HG03565 (cell line): ENCODE data around the gene NEK10.
"Not testable (repeated sequence)": the region's sequence is repeated elsewhere in the genome, so short reads cannot be mapped to it uniquely, and the experiment has no call there.

ENCODE experiments used
- ATAC-seq: cut with Tn5 transposase; IDR thresholded peaks from one replicate; pipeline ENCODE4 v1.9.1; 2021; ENCODE audit warnings: mild to moderate bottlenecking, moderate library complexity; ENCODE audit not compliant: unreplicated experiment

The NEK10 gene

DNA sequence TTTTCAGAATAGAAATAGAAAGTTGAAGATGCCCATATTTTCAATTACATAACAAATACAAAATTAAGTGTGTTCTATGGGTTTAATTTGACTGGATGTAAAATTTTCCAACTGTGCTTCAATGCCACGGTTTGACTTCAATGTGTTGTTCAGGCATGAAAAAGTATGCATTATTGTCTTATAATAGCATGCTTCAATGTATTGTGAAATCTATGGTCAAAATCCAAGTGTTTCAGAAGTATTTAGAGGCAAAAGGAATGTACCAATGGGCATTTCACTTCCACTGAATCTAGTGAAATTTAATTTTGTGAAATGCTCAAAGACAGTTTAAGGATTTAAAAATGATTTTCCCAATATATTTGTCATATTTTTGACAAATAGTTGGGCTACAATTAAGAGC, 16.0 kb downstream of the NEK10 start:
- ATAC-seq = no peak

- ATAC-seq = no peak
Measured at GRCh38 chr3:27352047-27352446, 17.1 kb downstream of the NEK10 start.

- ATAC-seq = peak; percentile 60
Measured at GRCh38 chr3:27349832-27350231, 19.4 kb downstream of the NEK10 start.

DNA sequence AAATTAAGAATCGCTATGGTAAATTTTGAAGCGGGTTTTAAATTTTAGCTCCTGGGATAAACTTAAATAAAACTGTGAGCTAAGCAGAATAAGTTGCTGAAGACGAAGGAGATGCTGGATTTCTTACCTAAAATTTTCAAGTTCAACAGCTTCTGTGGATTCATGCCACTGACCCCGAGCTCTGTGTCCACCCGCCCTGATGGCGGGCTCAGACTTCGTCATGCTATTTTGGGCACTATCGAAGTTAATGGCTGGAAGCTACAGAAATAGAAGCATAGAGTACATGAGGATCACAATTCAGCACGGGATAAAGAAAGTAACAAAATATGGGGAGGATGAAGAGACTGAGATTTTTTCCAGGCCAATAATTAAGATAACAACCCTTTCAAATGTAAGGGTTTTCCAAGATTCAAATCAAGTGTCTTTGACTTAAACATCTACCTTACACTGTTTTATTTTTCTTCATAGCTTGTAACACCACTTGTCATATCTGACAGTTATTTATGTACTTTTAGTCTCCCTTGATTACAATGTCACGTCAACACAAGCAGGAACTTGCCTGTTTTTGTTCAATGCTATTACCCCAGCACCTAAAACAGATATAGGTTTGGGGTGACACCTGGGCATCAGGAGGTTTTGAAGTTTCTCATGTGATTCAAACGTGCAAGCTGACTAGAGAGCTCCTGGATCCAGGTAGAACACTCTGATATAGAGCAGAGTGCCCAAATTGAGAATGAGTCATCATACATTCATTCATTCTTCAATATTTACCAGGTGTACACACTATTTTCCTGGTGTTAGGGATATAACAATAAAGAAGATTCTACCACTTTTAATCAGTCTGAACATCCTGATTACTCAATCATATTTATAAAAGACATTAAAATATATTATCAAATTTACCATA, 23.0 kb downstream of the NEK10 start:
- ATAC-seq = no peak

DNA sequence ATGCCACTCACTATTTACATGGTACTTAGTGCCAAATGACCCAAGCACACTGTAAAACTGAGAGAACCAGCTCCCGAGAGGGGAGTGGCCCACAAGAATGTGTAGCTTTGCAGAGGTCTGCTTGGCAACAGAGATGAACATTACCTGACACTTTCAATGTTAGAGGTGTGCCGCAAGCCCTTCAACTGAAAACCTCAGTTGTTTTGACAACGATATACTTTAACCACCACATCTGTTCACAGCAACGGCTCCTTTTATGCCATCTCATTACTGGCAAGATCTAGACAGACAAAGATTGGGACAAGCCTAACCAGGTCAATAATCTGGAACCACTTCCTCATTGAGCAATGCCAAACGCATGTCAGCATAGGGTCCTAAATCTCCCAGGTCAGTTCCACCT, 23.7 kb downstream of the NEK10 start:
- ATAC-seq = no peak

DNA sequence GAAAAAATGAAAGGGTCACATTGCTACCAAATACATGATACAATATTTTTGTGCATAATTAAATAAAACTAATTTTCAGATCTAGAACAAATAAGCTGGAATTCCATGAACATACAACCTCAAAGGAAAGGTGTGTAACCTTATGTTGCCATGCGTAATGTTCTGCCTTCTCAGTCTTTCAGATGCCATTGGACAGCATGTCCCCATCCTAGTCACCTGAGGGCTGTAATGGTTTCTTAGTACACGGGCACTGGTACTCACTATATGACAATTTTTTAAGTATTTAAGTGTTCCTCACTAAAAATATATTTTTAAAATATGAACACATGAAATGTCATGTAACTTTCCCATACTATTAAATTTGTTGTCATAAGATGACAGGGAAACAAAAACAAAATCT, 24.1 kb downstream of the NEK10 start:
- ATAC-seq = no peak

GRCh38 chr3:27344192-27344591, 25.0 kb downstream of the NEK10 start:
- no peak for ATAC-seq

DNA sequence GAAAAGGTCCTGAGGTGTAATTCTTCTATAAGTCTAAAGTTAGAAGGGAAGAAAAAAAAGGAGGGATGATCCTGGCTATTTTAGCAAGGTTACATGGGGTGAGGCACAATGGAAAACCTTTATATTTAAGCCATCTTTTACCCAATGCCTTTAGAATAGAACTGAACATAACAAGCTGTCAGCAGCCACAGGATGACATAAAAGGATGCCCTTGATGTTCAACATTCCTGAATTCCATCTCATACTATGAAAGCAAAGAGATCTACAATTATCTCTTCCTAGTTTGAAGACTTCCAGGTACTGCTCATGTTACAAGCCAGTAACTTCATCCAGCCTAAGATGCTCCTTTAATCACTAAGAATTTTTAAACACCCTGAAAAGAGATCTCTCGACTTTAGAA, 26.9 kb downstream of the NEK10 start:
- ATAC-seq = no peak

GRCh38 chr3:27340534-27340933, 28.6 kb downstream of the NEK10 start:
- ATAC-seq = peak; percentile 72

DNA sequence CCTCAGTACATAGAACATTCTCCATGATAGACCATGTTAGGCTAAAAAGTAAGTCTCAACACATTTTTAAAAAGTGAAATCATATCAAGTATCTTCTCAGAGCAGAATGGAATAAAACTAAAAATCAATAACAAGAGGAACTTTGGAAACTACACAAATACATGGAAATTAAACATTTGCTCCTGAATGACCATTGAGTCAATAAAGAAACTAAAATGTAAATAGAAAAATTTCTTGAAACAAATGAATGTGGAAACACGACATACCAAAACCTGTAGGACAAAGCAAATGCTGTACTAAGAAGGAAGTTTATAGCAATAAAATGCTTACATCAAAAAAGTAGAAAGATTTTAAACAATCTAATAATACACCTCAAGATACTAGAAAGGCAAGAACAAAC, 33.6 kb downstream of the NEK10 start:
- ATAC-seq = no peak

GRCh38 chr3:27333843-27334242, 35.3 kb downstream of the NEK10 start:
- no peak for ATAC-seq

GRCh38 chr3:27328982-27329762, 40.0 kb downstream of the NEK10 start:
- not testable (repeated sequence) for ATAC-seq

DNA sequence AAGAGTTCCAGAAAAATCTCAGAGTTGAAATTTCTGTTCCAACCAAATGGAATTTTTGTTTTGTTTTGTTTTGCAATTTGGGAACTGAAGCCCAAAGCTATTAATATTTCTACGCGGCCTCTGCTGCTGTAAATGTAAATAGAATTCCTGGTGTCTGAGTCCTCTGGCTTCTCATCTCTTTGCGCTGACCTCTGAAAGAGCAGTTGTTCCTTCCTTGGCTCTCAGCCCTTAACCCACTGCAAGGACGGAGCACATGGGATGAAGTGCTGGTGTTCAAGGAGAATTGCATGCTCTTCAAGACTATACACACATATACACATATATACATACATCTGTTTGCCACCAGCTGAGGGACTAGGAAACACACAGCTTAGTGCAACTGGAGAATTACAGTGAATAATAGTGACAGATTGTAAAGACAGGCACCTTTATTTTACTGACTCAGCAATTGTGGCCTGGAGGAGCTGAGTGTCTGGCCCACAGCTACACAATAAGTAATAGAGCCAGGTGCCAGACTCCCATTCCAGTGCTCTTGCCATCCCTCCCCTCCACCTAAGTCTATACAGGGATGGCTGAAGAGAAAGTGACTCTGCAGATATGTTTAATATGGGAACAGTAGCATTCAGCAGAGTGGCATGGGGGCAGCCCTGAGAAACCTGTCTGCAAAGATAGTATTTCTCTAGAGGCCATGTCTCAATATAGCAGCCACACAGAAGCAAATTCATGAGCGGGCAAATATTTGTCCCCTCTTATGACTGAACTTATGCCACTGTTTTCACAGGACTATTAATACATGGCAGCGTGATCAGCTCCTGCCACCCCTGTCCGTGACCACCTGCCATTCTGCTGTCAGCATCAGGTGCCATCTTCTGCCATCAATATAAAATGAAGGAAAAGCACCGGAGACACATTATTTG, 42.3 kb downstream of the NEK10 start:
- no peak for ATAC-seq

DNA sequence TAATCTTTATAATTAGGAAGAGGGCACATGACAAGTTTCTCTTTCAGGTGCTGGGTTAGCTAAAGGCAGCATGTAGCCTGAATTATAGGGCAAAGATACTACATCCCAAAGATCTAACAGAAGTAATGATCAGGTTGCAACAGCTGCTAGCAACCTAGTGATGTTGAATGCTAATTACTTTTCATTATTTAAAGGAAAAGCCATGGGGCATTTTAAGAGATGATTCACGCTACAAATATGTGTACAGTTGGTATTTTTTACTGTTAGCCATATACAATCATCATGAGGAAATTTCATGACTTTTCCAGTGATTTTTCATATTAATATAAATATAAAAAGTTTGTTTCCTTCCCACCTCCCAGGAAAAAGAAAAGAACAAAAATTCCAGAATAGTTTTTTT, 43.0 kb downstream of the NEK10 start:
- no peak for ATAC-seq

DNA sequence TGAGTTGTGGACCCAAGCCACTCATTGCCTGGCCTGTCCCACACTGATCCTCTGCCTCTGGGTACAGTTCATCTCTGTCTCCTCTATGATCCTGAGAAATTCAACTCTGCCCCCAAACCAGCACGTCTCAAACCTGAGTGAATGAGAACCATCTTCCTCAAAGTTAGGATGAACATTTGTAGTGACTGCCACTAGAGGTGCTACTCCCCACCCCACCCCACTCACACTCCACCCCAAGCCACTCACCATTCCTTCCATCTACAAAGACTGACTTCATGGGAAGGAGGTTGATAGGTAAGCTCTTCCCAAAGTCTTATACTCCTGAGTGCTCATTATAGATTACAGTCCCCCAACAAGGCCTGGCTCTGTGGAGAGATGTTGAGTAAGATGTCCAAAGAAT, 43.8 kb downstream of the NEK10 start:
- ATAC-seq = no peak

GRCh38 chr3:27324686-27325085, 44.5 kb downstream of the NEK10 start:
- ATAC-seq = no peak

GRCh38 chr3:27323087-27323570, 46.1 kb downstream of the NEK10 start:
- ATAC-seq = no peak

- ATAC-seq = no peak
Measured at GRCh38 chr3:27322634-27323033, 46.5 kb downstream of the NEK10 start.

GRCh38 chr3:27319847-27320526, 49.2 kb downstream of the NEK10 start:
- no peak for ATAC-seq

DNA sequence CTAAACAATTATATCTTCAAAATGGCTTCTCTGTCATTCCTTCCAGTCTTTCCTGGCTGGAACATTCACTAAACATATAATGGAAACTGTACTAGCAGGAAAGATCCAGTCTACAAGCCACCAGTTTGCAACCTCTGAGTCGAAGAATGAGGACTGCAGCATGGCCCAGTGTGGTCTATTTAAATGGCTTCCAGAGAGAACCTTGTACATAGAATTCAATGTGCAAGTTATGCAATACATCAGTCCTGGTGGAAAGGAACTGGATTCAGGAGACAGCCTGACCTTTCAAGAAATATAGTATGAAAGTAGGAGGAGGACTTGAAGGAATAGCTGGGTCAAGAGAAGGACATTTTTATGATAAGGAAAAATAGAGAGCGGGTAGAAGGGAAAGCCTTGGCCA, 49.9 kb downstream of the NEK10 start:
- ATAC-seq = no peak
